Tibial nerve (tissue), 4 donors: ENCODE measurements around the gene FAM163B. TPM values are rescaled to one million over a fixed set of nuclear protein-coding genes. Genes with fewer than 3 reads are reported as not detected.

Experiments
- DNase-seq, 2 donors: peaks; one replicate each; pipeline ENCODE4 v3.0.0-alpha.2; 2019; ENCODE audit warnings: low spot score in 2 of 2
- H3K27ac ChIP-seq, 4 donors: fragments of 200-600 bp; sonication (generic) in 3 of 4; one replicate each; pipeline ENCODE4 v1.5.1; 2017 to 2019; ENCODE audit warnings: mild to moderate bottlenecking in 1 of 4
- H3K27me3 ChIP-seq, 2 donors: fragments of 200-600 bp; sonication (generic) in 1 of 2; one replicate each; pipeline versions ENCODE4 v1.5.1 to v1.6.0; 2017 to 2019
- H3K36me3 ChIP-seq, 3 donors: fragments of 200-600 bp; sonication (generic); one replicate each; pipeline ENCODE4 v1.5.1; 2018 to 2019
- H3K4me1 ChIP-seq, 4 donors: fragments of 200-600 bp; sonication (generic) in 3 of 4; one replicate each; pipeline ENCODE4 v1.5.1; 2017 to 2019
- H3K4me3 ChIP-seq, 4 donors: fragments of 200-600 bp; sonication (generic) in 3 of 4; one replicate each; pipeline ENCODE4 v1.5.1; 2017 to 2019; ENCODE audit warnings: mild to moderate bottlenecking in 1 of 4, moderate library complexity in 1 of 4
- H3K9me3 ChIP-seq, 4 donors: fragments of 200-600 bp; sonication (generic) in 3 of 4; one replicate each; pipeline ENCODE4 v1.5.1; 2017 to 2019
- EP300 ChIP-seq, 2 donors: sonication (generic); formaldehyde crosslinking; IDR thresholded peaks; one replicate each; pipeline ENCODE4 v1.6.1; 2017; ENCODE audit warnings: antibody characterized with exemption in 2 of 2, mild to moderate bottlenecking in 1 of 2
- POLR2A ChIP-seq, 2 donors: fragments of 450-650 bp; IDR thresholded peaks; one replicate each; pipeline ENCODE4 v1.6.1; 2017; ENCODE audit warnings: antibody characterized with exemption in 2 of 2, mild to moderate bottlenecking in 2 of 2, moderate library complexity in 2 of 2
- WGBS, 2 donors: methylation state at CpG; one replicate each; pipeline ENCODE4 v1.1.5; 2018; 5-methylcytosine and 5-hydroxymethylcytosine counted together
- total RNA-seq, 4 donors: library from RNA; depleted of rRNA; stranded (reverse); fragments of >200 nt; gene quantifications; one replicate each; pipeline ENCODE4 v1.1.0, GENCODE V29; 2016
- TF ChIP-seq, protein P1 (sequence below), 5 experiments: fragments of 200-600 bp in 3 of 5; fragments of 450-650 bp in 2 of 5; sonication (generic) in 3 of 5; IDR thresholded peaks; one replicate each; pipeline ENCODE4 v1.5.1; 2016 to 2019; ENCODE audit warnings: antibody characterized with exemption in 5 of 5, mild to moderate bottlenecking in 3 of 5, moderate library complexity in 2 of 5

FAM163B gene
- total RNA-seq, 4 donors from 2014 or later = 0.90 to 2.2 (median 1.0) TPM; not detected in 1

DNA sequence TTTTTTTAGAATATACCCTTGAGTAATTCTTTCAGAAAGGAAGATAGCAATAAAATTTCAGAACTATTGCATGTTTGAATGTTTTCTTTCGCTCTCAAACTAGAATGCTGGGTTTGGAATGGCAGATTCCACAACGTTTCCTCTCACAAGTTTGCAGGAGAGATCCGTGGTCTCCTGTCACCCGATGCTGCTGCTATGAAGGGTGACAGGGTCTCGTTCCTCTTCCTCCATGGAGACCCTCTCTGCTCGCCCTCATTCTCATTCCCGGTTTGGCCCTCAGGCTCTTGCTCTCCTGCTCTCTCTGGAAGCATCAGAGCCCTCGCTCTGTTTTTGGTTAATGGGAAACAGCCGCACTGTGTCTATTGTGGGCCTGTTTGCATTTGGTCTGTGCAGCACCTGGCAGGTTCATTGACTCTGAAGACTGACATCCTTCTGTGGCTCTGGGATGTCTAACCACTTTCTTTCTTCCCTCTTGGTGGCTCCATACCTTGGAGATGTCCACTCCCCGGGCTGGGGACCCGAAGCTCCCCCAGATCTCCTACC lies 12.6 kb upstream of the FAM163B start:
- TF ChIP-seq, protein P1, sequence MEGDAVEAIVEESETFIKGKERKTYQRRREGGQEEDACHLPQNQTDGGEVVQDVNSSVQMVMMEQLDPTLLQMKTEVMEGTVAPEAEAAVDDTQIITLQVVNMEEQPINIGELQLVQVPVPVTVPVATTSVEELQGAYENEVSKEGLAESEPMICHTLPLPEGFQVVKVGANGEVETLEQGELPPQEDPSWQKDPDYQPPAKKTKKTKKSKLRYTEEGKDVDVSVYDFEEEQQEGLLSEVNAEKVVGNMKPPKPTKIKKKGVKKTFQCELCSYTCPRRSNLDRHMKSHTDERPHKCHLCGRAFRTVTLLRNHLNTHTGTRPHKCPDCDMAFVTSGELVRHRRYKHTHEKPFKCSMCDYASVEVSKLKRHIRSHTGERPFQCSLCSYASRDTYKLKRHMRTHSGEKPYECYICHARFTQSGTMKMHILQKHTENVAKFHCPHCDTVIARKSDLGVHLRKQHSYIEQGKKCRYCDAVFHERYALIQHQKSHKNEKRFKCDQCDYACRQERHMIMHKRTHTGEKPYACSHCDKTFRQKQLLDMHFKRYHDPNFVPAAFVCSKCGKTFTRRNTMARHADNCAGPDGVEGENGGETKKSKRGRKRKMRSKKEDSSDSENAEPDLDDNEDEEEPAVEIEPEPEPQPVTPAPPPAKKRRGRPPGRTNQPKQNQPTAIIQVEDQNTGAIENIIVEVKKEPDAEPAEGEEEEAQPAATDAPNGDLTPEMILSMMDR (IDR thresholded peaks at IDR 0.05) = no peak
- no peak for TF ChIP-seq EP300 (IDR thresholded peaks at IDR 0.05)
- TF ChIP-seq POLR2A (IDR thresholded peaks at IDR 0.05) = no peak
- no peak overlapping the region for H3K27ac ChIP-seq
- DNase-seq = no peak
- H3K9me3 ChIP-seq = peaks cover 0 to 23% (median 3%) of the 10 kb centered on the region in 4 donors
- H3K27me3 ChIP-seq = peaks cover 0 to 45% of the 10 kb centered on the region in 2 donors
- peaks cover 0 to 5% (median 2%) of the 10 kb centered on the region in 4 donors for H3K4me1 ChIP-seq
- H3K36me3 ChIP-seq = no peaks in the 10 kb centered on the region
- H3K4me3 ChIP-seq = no peak overlapping the region
- WGBS, 2 donors = 55 to 60% methylated on average over 11 of the region's 11 CpGs

DNA sequence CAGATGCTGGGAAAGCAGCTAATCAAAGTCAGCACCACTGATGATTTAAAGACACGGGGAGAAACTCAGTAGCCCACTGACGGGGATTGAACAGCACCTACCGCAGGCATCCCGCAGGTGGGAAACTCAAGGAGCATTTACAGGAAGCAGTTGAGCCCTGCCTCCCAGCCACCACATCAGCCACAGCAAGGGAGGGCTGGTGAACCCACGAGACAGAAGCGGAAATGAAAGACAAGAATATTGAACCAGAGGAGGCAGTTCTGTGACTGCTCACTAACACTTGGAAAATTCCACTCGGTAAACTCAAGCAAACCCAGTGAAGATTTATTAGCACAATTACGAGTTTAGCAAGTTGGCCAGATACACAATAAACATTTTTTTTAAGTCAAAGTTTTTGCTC lies 10.6 kb upstream of the FAM163B start:
- Histone ChIP-seq H3K36me3 (no peaks in the 10 kb centered on the region), H3K4me1 (peaks cover 0 to 5% (median 2%) of the 10 kb centered on the region in 4 donors), H3K27ac (no peak overlapping the region), H3K9me3 (peaks cover 0 to 3% (median 0%) of the 10 kb centered on the region in 4 donors), H3K27me3 (peaks cover 0 to 65% of the 10 kb centered on the region in 2 donors), H3K4me3 (no peak overlapping the region)
- TF ChIP-seq POLR2A (IDR thresholded peaks at IDR 0.05) (no peak), EP300 (IDR thresholded peaks at IDR 0.05) (no peak)
- WGBS, 2 donors = 20 to 27% methylated on average over 8 of the region's 8 CpGs
- no peak for DNase-seq

DNA sequence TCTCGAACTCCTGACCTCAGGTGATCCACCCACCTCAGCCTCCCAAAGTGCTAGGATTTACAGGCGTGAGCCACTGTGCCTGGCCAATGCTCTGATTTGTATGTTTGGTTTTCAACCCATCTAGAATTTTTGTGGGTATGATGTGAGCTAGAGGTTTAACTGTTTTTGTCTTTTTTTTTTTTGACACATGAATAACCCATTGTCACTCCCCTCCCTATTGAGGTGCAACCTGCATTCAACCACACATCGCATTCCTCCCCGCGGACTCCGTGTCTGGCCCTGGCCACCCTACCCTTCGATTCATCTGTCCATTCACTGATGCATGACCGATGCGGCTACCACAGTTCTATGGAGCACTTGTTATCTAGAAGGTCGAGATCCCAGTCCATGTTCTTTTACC lies 9.5 kb upstream of the FAM163B start:
- WGBS, 2 donors = 84 to 92% methylated on average over 10 of the region's 10 CpGs
- H3K4me1 ChIP-seq = peaks cover 0 to 5% (median 2%) of the 10 kb centered on the region in 4 donors
- H3K4me3 ChIP-seq = no peak overlapping the region
- no peak overlapping the region for H3K27ac ChIP-seq
- no peaks in the 10 kb centered on the region for H3K9me3 ChIP-seq
- peaks cover 0 to 72% of the 10 kb centered on the region in 2 donors for H3K27me3 ChIP-seq
- DNase-seq = no peak
- TF ChIP-seq, protein P1 (IDR thresholded peaks at IDR 0.05) = no peak
- no peak for TF ChIP-seq POLR2A (IDR thresholded peaks at IDR 0.05)
- no peak for TF ChIP-seq EP300 (IDR thresholded peaks at IDR 0.05)
- H3K36me3 ChIP-seq = no peaks in the 10 kb centered on the region

DNA sequence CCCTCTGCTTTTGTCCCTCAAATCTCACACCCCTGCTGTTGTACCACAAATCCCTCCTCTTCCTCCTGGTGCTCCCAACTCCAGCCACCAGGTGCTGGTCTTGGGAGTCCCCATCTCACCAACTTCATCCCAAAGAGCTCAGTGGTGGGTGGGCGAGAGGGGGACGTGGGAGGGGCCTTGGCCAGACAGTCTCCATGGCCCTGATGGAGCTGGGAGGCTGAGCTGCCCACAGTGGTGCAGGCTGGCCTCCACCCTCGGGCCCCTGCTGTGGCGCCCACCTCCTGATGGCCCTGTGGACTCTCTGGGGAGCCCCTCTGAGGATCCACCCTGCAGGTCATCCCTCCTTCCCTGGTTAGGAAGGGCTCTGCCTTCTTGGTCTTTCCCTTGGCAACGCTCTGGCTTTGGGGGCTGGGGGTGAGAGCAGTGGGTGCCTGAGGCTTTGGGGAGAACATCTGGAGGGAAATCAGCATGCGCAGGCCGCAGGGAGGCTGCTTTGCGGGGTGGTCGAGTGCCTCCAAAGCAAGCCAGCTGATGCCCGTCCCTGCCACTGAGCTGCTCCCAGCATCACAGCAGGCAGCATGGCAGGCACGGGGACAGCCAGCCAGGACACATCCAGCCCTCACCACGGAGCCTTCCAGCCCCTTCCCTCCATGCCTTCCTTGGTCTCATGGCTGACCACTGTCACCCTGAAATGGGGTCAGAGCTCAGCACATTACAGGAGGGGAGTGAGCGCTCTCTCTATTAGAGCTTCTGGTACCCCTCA lies 7.6 kb upstream of the FAM163B start:
- H3K4me3 ChIP-seq = no peak overlapping the region
- H3K36me3 ChIP-seq = no peaks in the 10 kb centered on the region
- peaks cover 0 to 65% of the 10 kb centered on the region in 2 donors for H3K27me3 ChIP-seq
- peaks cover 0 to 5% (median 2%) of the 10 kb centered on the region in 4 donors for H3K4me1 ChIP-seq
- H3K27ac ChIP-seq = no peak overlapping the region
- WGBS, 2 donors = 80 to 82% methylated on average over 12 to 13 of the region's 13 CpGs
- no peak for DNase-seq
- TF ChIP-seq, protein P1 (IDR thresholded peaks at IDR 0.05) = no peak
- TF ChIP-seq EP300 (IDR thresholded peaks at IDR 0.05) (no peak), POLR2A (IDR thresholded peaks at IDR 0.05) (no peak)
- no peaks in the 10 kb centered on the region for H3K9me3 ChIP-seq

DNA sequence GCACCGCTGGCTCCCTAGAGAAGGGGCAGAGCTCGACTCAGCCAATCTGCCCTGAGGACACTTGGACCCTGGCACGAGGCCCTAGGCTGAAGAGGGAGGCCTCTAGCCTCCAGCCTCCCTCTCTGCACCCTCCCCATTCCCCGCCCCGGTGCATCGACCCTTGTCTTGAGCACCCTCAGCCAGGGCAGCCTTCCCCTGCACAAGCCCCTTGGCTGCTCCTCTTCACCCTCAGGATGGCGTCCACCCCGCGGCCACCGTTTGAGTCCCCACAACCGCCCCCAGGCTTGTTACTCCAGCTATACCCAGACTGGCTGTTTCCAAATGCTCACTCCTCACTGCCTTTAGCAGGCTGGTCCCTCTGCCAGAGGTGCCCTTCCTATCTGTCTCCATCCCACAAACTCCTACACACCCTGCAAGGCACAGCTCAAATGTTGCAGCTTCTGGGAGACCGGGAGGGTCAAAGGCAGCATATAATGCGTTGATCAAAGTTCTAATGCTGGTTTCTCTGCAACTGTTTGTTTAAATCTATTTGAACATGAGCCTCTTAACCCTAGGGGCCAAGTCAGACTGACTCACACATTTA lies 6.5 kb upstream of the FAM163B start:
- H3K9me3 ChIP-seq = no peaks in the 10 kb centered on the region
- TF ChIP-seq, protein P1 (IDR thresholded peaks at IDR 0.05) = no peak
- TF ChIP-seq EP300 (IDR thresholded peaks at IDR 0.05) (no peak), POLR2A (IDR thresholded peaks at IDR 0.05) (no peak)
- DNase-seq = no peak
- WGBS, 2 donors = 74 to 77% methylated on average over 13 of the region's 13 CpGs
- peaks cover 0 to 5% (median 2%) of the 10 kb centered on the region in 4 donors for H3K4me1 ChIP-seq
- no peak overlapping the region for H3K4me3 ChIP-seq
- peaks cover 0 to 71% of the 10 kb centered on the region in 2 donors for H3K27me3 ChIP-seq
- no peak overlapping the region for H3K27ac ChIP-seq
- H3K36me3 ChIP-seq = no peaks in the 10 kb centered on the region
